K562 (cell line): Measurements from ENCODE around the gene MROH8. TPM values are rescaled to one million over a fixed set of nuclear protein-coding genes. Genes with fewer than 3 reads are reported as not detected.

Experiments
- ATAC-seq: fragments of 200-7000 bp; cut with Tn5 transposase; 3 replicates; pipeline ENCODE4 v1.9.1; 2020; ENCODE audit warnings: moderate library complexity
- BruUV-seq: library from RNA; stranded (reverse); fragments of 400-500 nt; replicated peaks from 2 replicates; lab custom pipeline; 2021; lab: Mats Ljungman, UMichigan
- CTCF ChIA-PET: fragments of 300-600 bp; formaldehyde crosslinking; extraction: SDS; loops from one replicate; lab custom pipeline; 2021; ENCODE audit warnings: low intra/inter-chr PET ratio; lab: Yijun Ruan, JAX
- POLR2A ChIA-PET: fragments of 300-600, 350-650 bp; sonication (Branson Sonifier 250); formaldehyde crosslinking; extraction: SDS; loops from one replicate; lab custom pipeline; 2021; ENCODE audit warnings: antibody characterized with exemption, inconsistent platforms; lab: Yijun Ruan, JAX
- DNase-seq, 4 experiments: peaks; one replicate each; pipeline versions ENCODE4 v3.0.0 to v3.0.0-alpha.2; 2011 to 2018; ENCODE audit warnings: low spot score in 3 of 4, mixed read lengths in 3 of 4; ENCODE audit errors: extremely low read depth in 1 of 4
- FAIRE-seq: peaks from 2 replicates; lab custom pipeline; 2011; peaks lifted over from hg19 to GRCh38; lab: Jason Lieb, UNC
- H2AFZ ChIP-seq: 2 replicates; pipeline ENCODE4 v1.6.0; 2011; ENCODE audit warnings: low read depth, low read length, control low read depth, inconsistent platforms
- H3K27ac ChIP-seq: fragments of 200-600 bp; 3 replicates; pipeline ENCODE4 v1.8.0; 2011; ENCODE audit warnings: low read depth, mild to moderate bottlenecking, control low read depth, inconsistent platforms, low read length, moderate library complexity, mixed read lengths; ENCODE audit errors: extremely low read depth
- H3K27me3 ChIP-seq, 2 experiments: fragments of 300-600 bp in 1 of 2; 2 replicates in 1 of 2; 3 replicates in 1 of 2; pipeline versions ENCODE4 v1.6.0 to v1.8.0; 2011; ENCODE audit warnings: inconsistent platforms in 2 of 2, low read length in 2 of 2, mild to moderate bottlenecking in 1 of 2, mixed read lengths in 1 of 2, moderate library complexity in 1 of 2; ENCODE audit not compliant: control insufficient read depth in 2 of 2, insufficient read depth in 2 of 2
- H3K36me3 ChIP-seq: fragments of 300-600 bp; 3 replicates; pipeline ENCODE4 v1.8.0; 2011; ENCODE audit warnings: mild to moderate bottlenecking, low read length, inconsistent platforms; ENCODE audit not compliant: control insufficient read depth, insufficient read depth
- H3K4me1 ChIP-seq, 2 experiments: fragments of 200-600 bp in 1 of 2; replicated peaks in 1 of 2; 2 replicates in 1 of 2; 3 replicates in 1 of 2; pipeline versions ENCODE4 v1.5.1 to v1.8.0; 2011; ENCODE audit warnings: inconsistent platforms in 2 of 2, low read length in 2 of 2, mild to moderate bottlenecking in 1 of 2, mixed read lengths in 1 of 2, moderate library complexity in 1 of 2; ENCODE audit not compliant: control insufficient read depth in 2 of 2, insufficient read depth in 2 of 2
- H3K4me2 ChIP-seq: 2 replicates; pipeline ENCODE4 v1.6.1; 2011; ENCODE audit warnings: low read length, control low read depth, inconsistent platforms, mixed read lengths; ENCODE audit not compliant: insufficient read depth
- H3K4me3 ChIP-seq: fragments of 200-600 bp; sonication (generic), shearing (Covaris generic); 2 replicates; pipeline ENCODE4 v1.5.1; 2016; ENCODE audit warnings: control low read depth, inconsistent platforms
- H3K79me2 ChIP-seq: fragments of 200-600 bp; 3 replicates; pipeline ENCODE4 v1.8.0; 2011; ENCODE audit warnings: low read length, inconsistent platforms; ENCODE audit not compliant: control insufficient read depth, insufficient read depth
- H3K9ac ChIP-seq, 2 experiments: 2 replicates each; pipeline versions ENCODE4 v1.6.0 to v1.6.1; 2011; ENCODE audit warnings: low read depth in 2 of 2, low read length in 2 of 2, control low read depth in 1 of 2, inconsistent platforms in 1 of 2, mild to moderate bottlenecking in 1 of 2, mixed read lengths in 1 of 2; ENCODE audit not compliant: insufficient read depth in 1 of 2
- H3K9me1 ChIP-seq: one replicate; pipeline ENCODE4 v1.6.0; 2011; ENCODE audit warnings: inconsistent platforms, mild to moderate bottlenecking, low read length, moderate library complexity; ENCODE audit not compliant: control insufficient read depth, insufficient read depth
- H3K9me3 ChIP-seq: replicated peaks from 2 replicates; pipeline ENCODE4 v1.5.1; 2011; ENCODE audit warnings: low read depth, low read length, inconsistent platforms; ENCODE audit not compliant: control insufficient read depth, insufficient read depth
- H4K20me1 ChIP-seq: replicated peaks from 2 replicates; pipeline ENCODE4 v1.6.1; 2011; ENCODE audit warnings: low read length, inconsistent platforms, mixed read lengths; ENCODE audit not compliant: control insufficient read depth, insufficient read depth
- DNMT1 ChIP-seq: fragments of 450-650 bp; IDR thresholded peaks from 2 replicates; pipeline ENCODE4 v1.6.1; 2016; ENCODE audit warnings: antibody characterized with exemption, mild to moderate bottlenecking
- GTF2A2 ChIP-seq: IDR thresholded peaks from 2 replicates; pipeline ENCODE4 v1.6.1; 2016; ENCODE audit warnings: mild to moderate bottlenecking, missing genetic modification characterization, missing compliant biosample characterization
- MED1 ChIP-seq: sonication (generic); formaldehyde crosslinking; IDR thresholded peaks from 2 replicates; pipeline ENCODE4 v1.8.1; 2023; ENCODE audit warnings: missing genetic modification reagents, borderline replicate concordance
- MYC ChIP-seq, 2 experiments: fragments of 250-450 bp in 1 of 2; sonication (Bioruptor Pico) in 1 of 2; IDR thresholded peaks; 2 replicates each; pipeline versions ENCODE4 v1.5.1 to v1.6.1; 2012 to 2021; ENCODE audit warnings: low read depth in 2 of 2, borderline replicate concordance in 1 of 2, improper control_type of control experiment in 1 of 2, low read length in 1 of 2, mild to moderate bottlenecking in 1 of 2, moderate library complexity in 1 of 2
- NEUROD1 ChIP-seq: fragments of 150-350 bp; IDR thresholded peaks from 2 replicates; pipeline ENCODE4 v1.6.1; 2014; ENCODE audit warnings: borderline replicate concordance, low read length, low read depth; ENCODE audit not compliant: partially characterized antibody
- RBM17 ChIP-seq: fragments of 200-400 bp; formaldehyde crosslinking; IDR thresholded peaks from 2 replicates; pipeline ENCODE4 v1.6.1; 2017; ENCODE audit warnings: low read depth, mild to moderate bottlenecking, low read length, borderline replicate concordance
- SETDB1 ChIP-seq: IDR thresholded peaks from one replicate; pipeline ENCODE4 v1.6.1; 2012; ENCODE audit warnings: low read length, control low read depth, inconsistent platforms
- TAF15 ChIP-seq: fragments of 200-400 bp; formaldehyde crosslinking; IDR thresholded peaks from 2 replicates; pipeline ENCODE4 v1.6.1; 2017; ENCODE audit warnings: mild to moderate bottlenecking, low read depth, low read length, moderate library complexity
- ZNF764 ChIP-seq: fragments of 250-450 bp; sonication (Bioruptor Pico); IDR thresholded peaks from 2 replicates; pipeline ENCODE4 v1.4.0; 2020; ENCODE audit warnings: low read depth, mild to moderate bottlenecking, moderate library complexity
- WGBS: fragments of 100-300 bp; shearing (Covaris generic); methylation state at CpG from one replicate; pipeline ENCODE4 v1.1.6; 2016; ENCODE audit warnings: low coverage, mixed read lengths; ENCODE audit not compliant: insufficient coverage; ENCODE audit errors: missing lambda C conversion rate; 5-methylcytosine and 5-hydroxymethylcytosine counted together
- in situ Hi-C: fragments of 300-500 bp; cut with MboI; formaldehyde crosslinking; loops from 4 replicates; pipeline ENCODE4 v1.15.0; 2018; ENCODE audit warnings: inconsistent platforms, mixed read lengths
- intact Hi-C: fragments of 100-400 bp; cut with micrococcal nuclease; formaldehyde crosslinking; loops from 2 replicates; pipeline ENCODE4 v1.14.2; 2022
- polyA plus RNA-seq, 8 experiments: library from polyadenylated mRNA; depleted of rRNA in 4 of 8; stranded (reverse) in 5 of 8; unstranded in 3 of 8; fragments of >200 nt; fragmentation: Nextera tagmentation in 2 of 8; fragmentation: Illumina TruSeq in 1 of 8; extraction: Ambion mirVana in 2 of 8; extraction: Trizol in 1 of 8; gene quantifications; 2 replicates each; pipeline versions ENCODE4 v1.2.1 to v1.2.3, GENCODE V29; 2011 to 2014; ENCODE audit warnings: inconsistent platforms in 1 of 8, missing spikeins in 1 of 8
- total RNA-seq, 7 experiments: library from RNA; depleted of rRNA in 6 of 7; stranded (reverse); fragments of >200 nt in 6 of 7; fragmentation: Illumina TruSeq in 2 of 7; extraction: Trizol in 2 of 7; gene quantifications; 2 replicates each; pipeline versions ENCODE4 v1.2.1 to v1.2.3, GENCODE V29; 2011 to 2021; ENCODE audit warnings: low replicate concordance in 1 of 7

MROH8 gene
- total and polyA plus RNA-seq, 9 of the 15 experiments (the other 6 are each of a cell fraction or from before 2014, with no cell fraction given): 0.21 to 1.5 (median 0.78) TPM

DNA sequence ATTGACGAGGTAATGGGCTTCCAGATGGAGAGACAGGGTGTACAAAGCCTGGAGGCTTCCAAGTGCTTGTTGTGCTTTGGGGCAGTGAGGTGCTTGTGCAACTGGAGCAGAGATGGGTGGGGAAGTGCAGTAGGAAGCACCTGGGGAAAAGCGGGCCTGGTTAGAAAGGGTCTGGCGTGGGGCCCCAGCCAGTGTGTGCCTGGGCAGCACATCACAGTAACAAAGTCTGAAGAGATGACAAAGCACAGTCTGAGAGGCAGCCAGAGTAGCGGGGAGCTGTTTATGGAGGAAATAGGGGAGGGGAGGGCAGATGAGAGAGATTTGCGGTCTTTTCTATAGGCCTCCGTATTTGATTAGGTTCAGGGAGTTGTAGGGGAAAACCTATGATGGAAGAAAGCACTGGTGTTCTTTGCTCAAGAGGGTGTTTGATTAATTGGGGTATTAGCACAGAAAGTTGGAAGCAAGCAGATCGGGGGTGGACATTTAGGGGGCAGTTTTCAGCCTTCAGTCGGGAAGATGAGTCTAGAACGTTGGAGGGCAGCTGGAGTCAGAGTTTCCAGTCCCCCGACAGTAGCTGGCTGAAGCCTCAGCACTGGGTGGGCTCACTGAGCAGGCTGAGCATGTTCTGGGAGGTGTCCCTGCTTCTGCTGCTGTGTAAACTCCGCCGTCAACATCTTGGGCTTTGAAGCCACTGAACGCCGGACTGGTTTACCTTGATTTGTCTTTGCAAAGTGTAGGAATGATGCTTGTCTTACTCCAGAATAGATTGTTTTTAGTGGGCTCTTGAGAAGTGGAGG is 15.5 kb upstream of the MROH8 start:
- Histone ChIP-seq H3K4me3 (no peak overlapping the region), H3K4me1 (peaks cover 0 to 2% of the 10 kb centered on the region in 2 experiments; a peak in 1 of 5 replicates), H3K9ac (peak overlapping the region in 1 of 2 experiments; percentile 67; a peak in 2 of 4 replicates), H3K27me3 (no peaks in the 10 kb centered on the region), H3K79me2 (peaks cover 91% of the 10 kb centered on the region), H3K9me1 (peaks cover 2% of the 10 kb centered on the region), H3K36me3 (peaks cover 86% of the 10 kb centered on the region), H3K27ac (no peak overlapping the region)
- 66% methylated on average over 14 of the region's 14 CpGs for WGBS
- no peak for DNase-seq
- BruUV-seq: no TSS peak
- TF ChIP-seq TAF15 (no peak), MYC (IDR thresholded peaks at IDR 0.05; ENCODE audit: low read depth, low read length) (no peak), MYC (CRISPR knock-in tag; IDR thresholded peaks at IDR 0.05; ENCODE audit: borderline replicate concordance, low read depth) (no peak), NEUROD1 (no peak), MED1 (CRISPR knock-in tag) (no peak), SETDB1 (no peak), GTF2A2 (tag) (no peak), RBM17 (no peak), DNMT1 (no peak), ZNF764 (CRISPR knock-in tag) (no peak)
- TF ChIP-seq, all 486 proteins: peak for 0
- Histone ChIP-seq H4K20me1 (peaks cover 52% of the 10 kb centered on the region), H3K9me3 (no peaks in the 10 kb centered on the region), H2AFZ (no peak overlapping the region), H3K4me2 (no peak overlapping the region)
- ChIA-PET POLR2A (interaction anchor here (1.1 to 2.3 kb wide), 6 partner anchors 11 to 68 kb away, joined by 3 to 8 read pairs (median 6); partner anchors contain the start of genes MROH8 and RPN2), CTCF (interaction anchor here (0.6 to 1.7 kb wide), 7 partner anchors 52 to 340 kb away, joined by 3 to 18 read pairs (median 3); no protein-coding TSS in a partner anchor)
- intact Hi-C loops (loop anchor here (1.0 to 5.0 kb wide), 2 partner anchors 192 to 339 kb away; no protein-coding TSS in a partner anchor), in situ Hi-C loops (loop anchor here (5.0 kb wide), 1 partner anchor 342 kb away; no protein-coding TSS in a partner anchor)
- FAIRE-seq (no peak), ATAC-seq (peak; percentile 20)
